Adrenal gland (tissue), 5 donors: ENCODE measurements around the gene CGA.

Experiments
- POLR2A ChIP-seq, 2 donors: fragments of 450-650 bp; IDR thresholded peaks; one replicate each; pipeline ENCODE4 v1.6.1; 2017; ENCODE audit warnings: antibody characterized with exemption in 2 of 2, mild to moderate bottlenecking in 2 of 2, moderate library complexity in 1 of 2
- TF ChIP-seq, protein P1 (sequence below), 6 experiments: fragments of 450-650 bp in 4 of 6; fragments of 200-600 bp in 2 of 6; sonication (generic) in 1 of 6; IDR thresholded peaks; 1 replicate in 5 of 6; 2 replicates in 1 of 6; pipeline versions ENCODE4 v1.5.1 to v1.8.0; 2016 to 2021; ENCODE audit warnings: antibody characterized with exemption in 6 of 6, mild to moderate bottlenecking in 2 of 6, moderate library complexity in 1 of 6
- donor health status: DM: no; HTN: no; CAD: no.

DNA sequence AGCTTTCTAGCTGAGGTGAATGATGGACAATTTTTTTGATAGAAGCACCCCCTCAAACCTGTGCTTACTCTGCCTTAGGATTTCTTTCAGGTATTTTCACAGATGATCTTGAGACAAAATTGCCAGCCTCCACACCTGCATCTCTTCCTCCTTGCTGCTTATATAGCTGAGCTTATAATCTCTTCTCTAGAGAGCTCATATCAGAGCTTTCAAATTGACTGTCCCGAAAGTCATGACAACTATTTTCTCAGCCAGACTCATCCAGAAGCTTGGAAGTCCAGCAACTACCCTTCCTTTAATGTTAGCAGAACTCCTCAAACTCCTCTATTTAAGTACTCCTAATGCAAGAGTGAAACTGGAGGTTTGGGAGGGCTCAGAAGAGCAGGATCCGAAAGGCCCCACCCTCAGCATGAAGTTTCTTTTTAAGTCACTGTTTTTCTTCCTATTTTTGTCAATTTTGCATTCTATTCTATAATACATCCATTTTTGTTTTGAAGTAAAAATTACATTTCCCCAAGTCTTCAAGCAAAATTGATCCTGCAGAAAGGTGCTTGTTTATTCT, 12.7 kb downstream of the CGA start:
- TF ChIP-seq, protein P1, sequence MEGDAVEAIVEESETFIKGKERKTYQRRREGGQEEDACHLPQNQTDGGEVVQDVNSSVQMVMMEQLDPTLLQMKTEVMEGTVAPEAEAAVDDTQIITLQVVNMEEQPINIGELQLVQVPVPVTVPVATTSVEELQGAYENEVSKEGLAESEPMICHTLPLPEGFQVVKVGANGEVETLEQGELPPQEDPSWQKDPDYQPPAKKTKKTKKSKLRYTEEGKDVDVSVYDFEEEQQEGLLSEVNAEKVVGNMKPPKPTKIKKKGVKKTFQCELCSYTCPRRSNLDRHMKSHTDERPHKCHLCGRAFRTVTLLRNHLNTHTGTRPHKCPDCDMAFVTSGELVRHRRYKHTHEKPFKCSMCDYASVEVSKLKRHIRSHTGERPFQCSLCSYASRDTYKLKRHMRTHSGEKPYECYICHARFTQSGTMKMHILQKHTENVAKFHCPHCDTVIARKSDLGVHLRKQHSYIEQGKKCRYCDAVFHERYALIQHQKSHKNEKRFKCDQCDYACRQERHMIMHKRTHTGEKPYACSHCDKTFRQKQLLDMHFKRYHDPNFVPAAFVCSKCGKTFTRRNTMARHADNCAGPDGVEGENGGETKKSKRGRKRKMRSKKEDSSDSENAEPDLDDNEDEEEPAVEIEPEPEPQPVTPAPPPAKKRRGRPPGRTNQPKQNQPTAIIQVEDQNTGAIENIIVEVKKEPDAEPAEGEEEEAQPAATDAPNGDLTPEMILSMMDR (IDR thresholded peaks at IDR 0.05) = no peak
- no peak for TF ChIP-seq POLR2A (IDR thresholded peaks at IDR 0.05)
